T-cell (primary cell): ENCODE data around the gene SYNDIG1. TPM values are rescaled to one million over a fixed set of nuclear protein-coding genes. Genes with fewer than 3 reads are reported as not detected.

Experiments used
- ATAC-seq, 4 experiments: fragments of 200-7000 bp in 3 of 4; fragments of 150-1000 bp in 1 of 4; cut with Tn5 transposase; replicated peaks in 1 of 4; 1 replicate in 3 of 4; 2 replicates in 1 of 4; pipeline ENCODE4 v1.10.0; 2021; ENCODE audit warnings: moderate library complexity in 3 of 4, mild to moderate bottlenecking in 2 of 4, moderate number of reproducible peaks in 1 of 4
- CTCF ChIA-PET, 2 donors: fragments of 300-600 bp; sonication (Branson Sonifier 250); formaldehyde crosslinking; loops; one replicate each; lab custom pipeline; 2022; ENCODE audit warnings: antibody characterized with exemption in 2 of 2; lab: Charles Lee
- POLR2A ChIA-PET, 2 donors: fragments of 300-600 bp; sonication (Branson Sonifier 250); formaldehyde crosslinking; loops; one replicate each; lab custom pipeline; 2022; ENCODE audit warnings: antibody characterized with exemption in 2 of 2; lab: Charles Lee
- DNase-seq, 35 experiments: peaks; one replicate each; pipeline versions ENCODE4 v3.0.0 to v3.0.0-alpha.2; 2013 to 2023
- H3K27ac ChIP-seq: one replicate; pipeline ENCODE4 v1.5.1; 2013; ENCODE audit warnings: low read length
- H3K27me3 ChIP-seq, 2 experiments: replicated peaks in 1 of 2; 1 replicate in 1 of 2; 2 replicates in 1 of 2; pipeline versions ENCODE4 v1.6.1 to v1.7.0; 2013; ENCODE audit warnings: low read length in 1 of 2, mixed read lengths in 1 of 2; ENCODE audit not compliant: control insufficient read depth in 2 of 2, insufficient read depth in 2 of 2; ENCODE audit errors: extremely low read depth in 1 of 2
- H3K36me3 ChIP-seq, 2 donors: 1 replicate in 1 of 2; 2 replicates in 1 of 2; pipeline versions ENCODE4 v1.6.1 to v1.7.0; 2013; ENCODE audit warnings: low read length in 1 of 2; ENCODE audit not compliant: control insufficient read depth in 2 of 2, insufficient read depth in 1 of 2; ENCODE audit errors: extremely low read depth in 1 of 2
- H3K4me1 ChIP-seq, 2 experiments: 1 replicate in 1 of 2; 2 replicates in 1 of 2; pipeline versions ENCODE4 v1.6.1 to v1.7.0; 2013; ENCODE audit warnings: low read length in 2 of 2, mixed read lengths in 1 of 2; ENCODE audit not compliant: insufficient read depth in 2 of 2, control insufficient read depth in 1 of 2; ENCODE audit errors: extremely low read depth in 1 of 2
- H3K4me3 ChIP-seq, 2 donors: 1 replicate in 1 of 2; 2 replicates in 1 of 2; pipeline versions ENCODE4 v1.5.1 to v1.7.0; 2013; ENCODE audit warnings: mild to moderate bottlenecking in 2 of 2, low read length in 1 of 2, moderate library complexity in 1 of 2; ENCODE audit not compliant: control insufficient read depth in 1 of 2; ENCODE audit errors: extremely low read depth in 1 of 2
- H3K9me3 ChIP-seq: 2 replicates; pipeline ENCODE4 v1.7.0; 2013
- H3K27ac Mint-ChIP-seq, 2 donors: one replicate each; pipeline ENCODE4 v1.8.0; 2020 to 2021; ENCODE audit warnings: mild to moderate bottlenecking in 2 of 2, mixed read lengths in 2 of 2
- H3K27me3 Mint-ChIP-seq, 2 donors: one replicate each; pipeline ENCODE4 v1.8.0; 2021 to 2022; ENCODE audit warnings: mixed read lengths in 2 of 2
- H3K36me3 Mint-ChIP-seq: one replicate; pipeline ENCODE4 v1.8.0; 2021; ENCODE audit warnings: mixed read lengths
- H3K4me1 Mint-ChIP-seq, 3 donors: one replicate each; pipeline ENCODE4 v1.8.0; 2020 to 2022; ENCODE audit warnings: mixed read lengths in 3 of 3, mild to moderate bottlenecking in 1 of 3
- H3K4me3 Mint-ChIP-seq, 3 donors: one replicate each; pipeline ENCODE4 v1.8.0; 2020 to 2022; ENCODE audit warnings: mild to moderate bottlenecking in 3 of 3, mixed read lengths in 3 of 3, moderate library complexity in 3 of 3
- H3K9me3 Mint-ChIP-seq, 3 donors: one replicate each; pipeline ENCODE4 v1.8.0; 2020 to 2022; ENCODE audit warnings: mixed read lengths in 3 of 3
- WGBS: methylation state at CpG from one replicate; pipeline ENCODE4 v1.1.5; 2013; ENCODE audit warnings: missing lambda C conversion rate; ENCODE audit not compliant: insufficient coverage; 5-methylcytosine and 5-hydroxymethylcytosine counted together
- total RNA-seq, 35 experiments: library from RNA in 6 of 35; stranded (reverse) in 6 of 35; fragments of 120-200 nt in 1 of 35; gene quantifications; one replicate each; pipeline versions ENCODE4 v1.2.1 to v1.2.4 and lab custom pipeline; 2013 to 2026

The SYNDIG1 gene
- total RNA-seq, 5 donors from 2014 or later (not counting 1 experiment from before 2014, with no cell fraction given), result not detected

DNA sequence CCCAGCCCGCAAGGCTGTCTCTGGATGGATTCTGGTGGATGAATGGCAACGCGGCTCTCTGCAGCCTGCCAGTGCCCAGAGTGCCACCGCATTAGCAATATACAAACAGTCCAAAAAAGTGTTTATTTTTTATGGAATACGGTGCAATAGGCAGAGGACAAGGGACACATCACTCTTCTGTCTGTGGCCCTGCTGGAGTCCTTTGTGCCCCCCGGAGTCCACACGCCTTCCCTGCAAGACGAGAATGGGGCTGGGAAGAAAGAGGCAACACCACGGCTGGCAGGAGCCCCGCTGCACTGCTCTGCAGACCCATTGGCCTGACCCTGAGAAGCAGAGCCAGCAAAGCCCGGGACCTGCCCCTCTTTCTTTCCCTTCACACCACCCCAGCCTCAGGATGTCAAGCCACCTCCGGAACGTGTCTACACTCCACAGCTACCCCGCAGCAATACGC is 196.3 kb downstream of the SYNDIG1 start:
- ChIA-PET CTCF (no interaction called here), POLR2A (no interaction called here)
- H3K4me1 Mint-ChIP-seq, result no peaks in the 10 kb centered on the region
- H3K27ac Mint-ChIP-seq, result no peak overlapping the region
- Histone ChIP-seq H3K9me3 (no peaks in the 10 kb centered on the region), H3K36me3 (no peaks in the 10 kb centered on the region), H3K27me3 (peaks cover 0 to 4% of the 10 kb centered on the region in 2 experiments), H3K27ac (no peak overlapping the region), H3K4me1 (no peaks in the 10 kb centered on the region), H3K4me3 (no peak overlapping the region)
- no peaks in the 10 kb centered on the region for H3K9me3 Mint-ChIP-seq
- H3K36me3 Mint-ChIP-seq, result no peaks in the 10 kb centered on the region
- 87% methylated on average over 5 of the region's 15 CpGs for WGBS
- ATAC-seq (no peak), DNase-seq (no peak)
- H3K27me3 Mint-ChIP-seq, result no peaks in the 10 kb centered on the region
- no peak overlapping the region for H3K4me3 Mint-ChIP-seq

DNA sequence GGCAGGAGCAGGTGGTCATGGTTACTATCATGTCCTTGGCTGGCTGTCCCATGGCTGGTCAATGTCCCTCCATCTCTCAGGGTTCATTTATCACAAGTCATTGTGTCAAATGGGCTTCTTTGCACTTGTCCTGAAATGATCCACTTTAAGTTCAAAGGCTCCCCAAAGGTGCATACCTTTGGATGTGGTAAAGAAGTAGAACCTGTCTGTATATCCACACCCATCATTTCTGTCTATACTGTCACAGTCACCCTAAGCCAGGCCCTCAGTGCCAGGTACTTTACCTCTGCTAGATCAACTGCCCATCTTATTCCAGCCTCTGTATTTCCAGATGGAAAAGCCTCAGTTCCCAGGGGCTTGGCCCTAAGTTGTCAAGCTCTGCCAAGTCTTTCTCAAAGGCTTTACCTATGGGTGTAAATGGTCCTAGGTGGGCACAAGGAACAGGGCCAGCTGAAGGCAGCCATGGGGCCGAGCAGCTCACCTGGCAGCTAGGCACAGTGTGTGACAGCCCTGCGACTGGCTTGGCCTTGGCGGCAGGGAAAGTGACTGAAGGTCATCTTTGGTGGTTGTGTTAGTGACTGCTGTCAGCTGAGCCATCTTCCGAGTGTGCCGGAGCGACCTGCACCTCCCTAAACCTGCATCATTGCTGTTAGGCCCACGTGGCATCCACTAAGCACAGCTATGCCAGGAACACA is 198.4 kb downstream of the SYNDIG1 start:
- ChIA-PET CTCF (interaction anchor here in 1 of 2 donors (0.6 kb wide), 1 partner anchor 101 kb away, joined by 3 read pairs; no protein-coding TSS in a partner anchor), POLR2A (no interaction called here)
- Mint-ChIP-seq H3K9me3 (no peaks in the 10 kb centered on the region), H3K36me3 (no peaks in the 10 kb centered on the region), H3K27me3 (no peaks in the 10 kb centered on the region), H3K4me1 (no peaks in the 10 kb centered on the region), H3K4me3 (no peak overlapping the region), H3K27ac (no peak overlapping the region)
- Histone ChIP-seq H3K9me3 (no peaks in the 10 kb centered on the region), H3K4me1 (no peaks in the 10 kb centered on the region), H3K27ac (no peak overlapping the region), H3K36me3 (no peaks in the 10 kb centered on the region), H3K27me3 (peaks cover 0 to 4% of the 10 kb centered on the region in 2 experiments), H3K4me3 (no peak overlapping the region)
- WGBS, result 80% methylated on average over 3 of the region's 7 CpGs
- DNase-seq (no peak), ATAC-seq (no peak)

DNA sequence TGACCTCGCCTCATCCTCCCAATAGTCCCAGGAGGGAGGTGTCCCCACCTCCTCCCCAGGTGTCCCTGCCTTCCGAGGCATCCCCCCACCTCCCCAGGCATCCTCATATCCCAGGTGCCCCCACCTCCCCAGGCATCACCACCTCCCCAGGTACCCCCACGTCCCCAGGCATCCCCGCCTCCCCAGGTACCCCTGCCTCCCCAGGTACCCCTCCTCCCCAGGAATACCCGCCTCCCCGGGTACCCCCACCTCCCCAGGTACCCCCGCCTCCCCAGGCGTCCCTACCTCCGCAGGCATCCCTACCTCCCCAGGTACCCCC is 198.9 kb downstream of the SYNDIG1 start:
- H3K27ac Mint-ChIP-seq, result no peak overlapping the region
- Histone ChIP-seq H3K9me3 (no peaks in the 10 kb centered on the region), H3K4me1 (no peaks in the 10 kb centered on the region), H3K27me3 (peaks cover 0 to 4% of the 10 kb centered on the region in 2 experiments), H3K4me3 (no peak overlapping the region), H3K36me3 (no peaks in the 10 kb centered on the region), H3K27ac (no peak overlapping the region)
- H3K9me3 Mint-ChIP-seq, result no peaks in the 10 kb centered on the region
- H3K4me3 Mint-ChIP-seq, result no peak overlapping the region
- POLR2A ChIA-PET, result no interaction called here
- whole genome bisulfite sequencing, result 71% methylated on average over 1 of the region's 9 CpGs
- no peaks in the 10 kb centered on the region for H3K36me3 Mint-ChIP-seq
- no peaks in the 10 kb centered on the region for H3K27me3 Mint-ChIP-seq
- CTCF ChIA-PET, result no interaction called here
- DNase-seq (no peak), ATAC-seq (no peak)
- no peaks in the 10 kb centered on the region for H3K4me1 Mint-ChIP-seq

DNA sequence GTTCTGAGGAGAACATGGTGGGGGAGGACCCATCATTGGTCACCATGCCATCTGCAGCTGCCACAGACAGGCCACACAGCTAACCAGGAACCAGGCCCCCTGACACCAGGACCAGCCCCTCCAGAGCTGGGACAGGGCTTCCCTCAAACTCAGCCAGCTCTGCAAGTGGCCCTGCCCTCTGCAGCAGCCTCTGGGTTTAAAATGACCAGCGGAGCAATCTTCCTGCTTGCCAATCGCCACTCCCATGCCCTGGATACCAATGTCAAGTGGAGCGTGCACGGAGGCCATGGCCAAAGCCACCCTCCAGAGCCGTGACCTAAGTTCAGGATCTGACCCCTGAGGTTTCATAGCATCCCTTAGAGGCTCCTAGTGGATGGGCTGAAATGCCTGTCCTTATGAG is 199.4 kb downstream of the SYNDIG1 start:
- Histone ChIP-seq H3K4me1 (no peaks in the 10 kb centered on the region), H3K9me3 (no peaks in the 10 kb centered on the region), H3K27me3 (peaks cover 0 to 4% of the 10 kb centered on the region in 2 experiments), H3K4me3 (no peak overlapping the region), H3K27ac (no peak overlapping the region), H3K36me3 (no peaks in the 10 kb centered on the region)
- DNase-seq (no peak), ATAC-seq (no peak)
- Mint-ChIP-seq H3K4me1 (no peaks in the 10 kb centered on the region), H3K36me3 (no peaks in the 10 kb centered on the region), H3K27me3 (no peaks in the 10 kb centered on the region), H3K9me3 (no peaks in the 10 kb centered on the region), H3K27ac (no peak overlapping the region), H3K4me3 (no peak overlapping the region)
- WGBS, result 78% methylated on average over 5 of the region's 5 CpGs
- ChIA-PET CTCF (no interaction called here), POLR2A (no interaction called here)

DNA sequence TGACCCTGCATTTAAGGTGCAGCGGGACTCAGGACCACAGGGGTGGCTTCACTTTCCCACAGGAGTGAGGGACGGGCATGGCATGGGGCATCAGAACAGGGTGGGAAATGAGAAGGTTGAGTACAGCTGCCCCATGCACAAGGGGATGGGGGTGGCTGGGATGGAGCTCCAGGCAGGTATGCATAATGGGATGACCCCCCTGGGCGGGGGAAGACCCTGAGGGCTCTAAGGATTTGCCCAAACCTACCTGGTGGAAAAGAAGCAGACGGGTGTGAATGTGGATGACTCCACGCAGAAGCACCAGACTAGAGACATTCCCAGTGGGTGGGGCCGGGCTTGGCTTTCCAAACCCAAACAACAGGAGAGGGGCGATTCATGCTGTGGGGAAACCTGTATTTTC is 200.3 kb downstream of the SYNDIG1 start:
- H3K4me1 Mint-ChIP-seq, result no peaks in the 10 kb centered on the region
- H3K4me3 ChIP-seq, result no peak overlapping the region
- ATAC-seq (no peak), DNase-seq (no peak)
- H3K9me3 Mint-ChIP-seq, result no peaks in the 10 kb centered on the region
- H3K27me3 ChIP-seq, result peaks cover 0 to 4% of the 10 kb centered on the region in 2 experiments
- H3K27me3 Mint-ChIP-seq, result no peaks in the 10 kb centered on the region
- H3K36me3 Mint-ChIP-seq, result no peaks in the 10 kb centered on the region
- 50% methylated on average over 4 of the region's 7 CpGs for WGBS
- CTCF ChIA-PET, result no interaction called here
- H3K4me1 ChIP-seq, result no peaks in the 10 kb centered on the region
- H3K4me3 Mint-ChIP-seq, result no peak overlapping the region
- no peaks in the 10 kb centered on the region for H3K9me3 ChIP-seq
- POLR2A ChIA-PET, result interaction anchor here in 1 of 2 donors (0.7 kb wide), 1 partner anchor 1080 kb away, joined by 4 read pairs; no protein-coding TSS in a partner anchor
- no peak overlapping the region for H3K27ac Mint-ChIP-seq
- H3K36me3 ChIP-seq, result no peaks in the 10 kb centered on the region
- H3K27ac ChIP-seq, result no peak overlapping the region

DNA sequence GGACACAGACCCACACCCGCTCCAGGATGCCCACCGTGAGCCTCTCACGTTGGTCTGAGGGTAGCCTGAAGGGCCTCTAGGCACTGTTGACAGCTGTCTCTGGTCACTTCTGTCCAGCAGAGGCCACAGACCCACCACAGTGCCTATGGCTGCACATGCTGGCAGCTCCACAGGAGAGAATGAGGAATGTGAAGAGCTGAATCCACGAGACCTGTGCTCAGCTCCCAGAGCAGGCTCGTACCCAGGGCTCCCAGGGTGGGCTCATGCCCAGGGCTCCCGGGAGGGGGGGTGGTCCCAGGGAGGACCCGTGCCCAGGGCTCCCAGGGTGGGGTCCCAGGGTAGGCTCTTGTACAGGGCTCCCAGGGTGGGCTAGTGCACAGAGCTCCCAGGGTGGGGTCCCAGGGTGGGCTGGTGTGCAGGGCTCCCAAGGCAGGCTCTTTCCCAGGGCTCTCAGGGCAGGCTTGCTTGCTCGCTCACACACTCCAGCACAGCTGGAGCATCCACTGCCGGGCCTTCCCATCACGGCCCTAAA is 201.0 kb downstream of the SYNDIG1 start:
- no peaks in the 10 kb centered on the region for H3K27me3 Mint-ChIP-seq

More for the DNA sequence above, 201.0 kb downstream of the SYNDIG1 start:
- no peaks in the 10 kb centered on the region for H3K9me3 Mint-ChIP-seq
- no peak overlapping the region for H3K4me3 Mint-ChIP-seq
- no peaks in the 10 kb centered on the region for H3K9me3 ChIP-seq
- H3K27ac ChIP-seq, result no peak overlapping the region
- H3K36me3 Mint-ChIP-seq, result no peaks in the 10 kb centered on the region
- no peak overlapping the region for H3K27ac Mint-ChIP-seq
- POLR2A ChIA-PET, result interaction anchor here in 1 of 2 donors (0.7 kb wide), 1 partner anchor 1079 kb away, joined by 4 read pairs; no protein-coding TSS in a partner anchor
- no peaks in the 10 kb centered on the region for H3K4me1 Mint-ChIP-seq
- H3K27me3 ChIP-seq, result peaks cover 0 to 4% of the 10 kb centered on the region in 2 experiments
- H3K4me3 ChIP-seq, result no peak overlapping the region
- 82% methylated on average over 9 of the region's 10 CpGs for WGBS
- H3K36me3 ChIP-seq, result no peaks in the 10 kb centered on the region
- no peaks in the 10 kb centered on the region for H3K4me1 ChIP-seq
- DNase-seq, result no peak
- ATAC-seq, result peak in 1 of 4 experiments; percentile 18
- CTCF ChIA-PET, result no interaction called here
